ENCODE results near the gene TRIM44.

The TRIM44 gene

GRCh38 chr11:35851342-35851741 is 188.8 kb downstream of the TRIM44 start:
- no peak for TF ChIP-seq CTCF (IDR thresholded peaks at IDR 0.05; ENCODE audit: insufficient read depth, missing control alignments)
- DNase-seq (ENCODE audit: insufficient read length, low spot score) (no peak), FAIRE-seq (no peak)

GRCh38 chr11:35852056-35852455 is 189.5 kb downstream of the TRIM44 start:
- FAIRE-seq (no peak), DNase-seq (ENCODE audit: insufficient read length, low spot score) (no peak)
- no peak for TF ChIP-seq CTCF (IDR thresholded peaks at IDR 0.05; ENCODE audit: insufficient read depth, missing control alignments)

- DNase-seq (ENCODE audit: insufficient read length, low spot score) = no peak
- no peak for FAIRE-seq
- no peak for TF ChIP-seq CTCF (IDR thresholded peaks at IDR 0.05; ENCODE audit: insufficient read depth, missing control alignments)
Observed at GRCh38 chr11:35853971-35854370, 191.4 kb downstream of the TRIM44 start.

GRCh38 chr11:35855671-35856070 is 193.1 kb downstream of the TRIM44 start:
- TF ChIP-seq CTCF (IDR thresholded peaks at IDR 0.05; ENCODE audit: insufficient read depth, missing control alignments) = no peak
- FAIRE-seq (no peak), DNase-seq (ENCODE audit: insufficient read length, low spot score) (no peak)

GRCh38 chr11:35856259-35856658 is 193.7 kb downstream of the TRIM44 start:
- FAIRE-seq (no peak), DNase-seq (ENCODE audit: insufficient read length, low spot score) (no peak)
- no peak for TF ChIP-seq CTCF (IDR thresholded peaks at IDR 0.05; ENCODE audit: insufficient read depth, missing control alignments)

GRCh38 chr11:35856756-35857155 is 194.2 kb downstream of the TRIM44 start:
- TF ChIP-seq CTCF (IDR thresholded peaks at IDR 0.05; ENCODE audit: insufficient read depth, missing control alignments) = no peak
- DNase-seq (ENCODE audit: insufficient read length, low spot score) (no peak), FAIRE-seq (no peak)

GRCh38 chr11:35857922-35858321 is 195.3 kb downstream of the TRIM44 start:
- DNase-seq (ENCODE audit: insufficient read length, low spot score) = no peak
- TF ChIP-seq CTCF (IDR thresholded peaks at IDR 0.05; ENCODE audit: insufficient read depth, missing control alignments) = no peak
- no peak for FAIRE-seq

Data from D721Med (cell line).